ENCODE data around the gene LMO7. TPM values are rescaled to one million over a fixed set of nuclear protein-coding genes. Genes with fewer than 3 reads are reported as not detected.

The LMO7 gene
- total RNA-seq, 1 experiment from 2014 or later = 18.5 TPM

GRCh38 chr13:75685239-75685697 is 49.1 kb downstream of the LMO7 start:
- no peaks in the 10 kb centered on the region for H3K27me3 Mint-ChIP-seq (ENCODE audit: low read depth)
- peaks cover 6% of the 10 kb centered on the region; the same call in 1 of the 2 replicates for H3K9me3 Mint-ChIP-seq
- H3K4me1 Mint-ChIP-seq = peaks cover 24% of the 10 kb centered on the region
- ATAC-seq = peak; percentile 78
- H3K36me3 Mint-ChIP-seq = no peaks in the 10 kb centered on the region
- ChIA-PET POLR2A (no interaction called here), CTCF (interaction anchor here (0.6 to 2.4 kb wide), 8 partner anchors 10 to 331 kb away, joined by 3 to 16 read pairs (median 4); no protein-coding TSS in a partner anchor)
- H3K4me3 Mint-ChIP-seq = no peak overlapping the region
- DNase-seq (ENCODE audit: low spot score) = no peak
- TF ChIP-seq CDX4 (CRISPR knock-in tag; IDR thresholded peaks at IDR 0.05; ENCODE audit: borderline replicate concordance) (no peak), ZNF219 (CRISPR knock-in tag; IDR thresholded peaks at IDR 0.05; ENCODE audit: borderline replicate concordance) (no peak), ZSCAN18 (CRISPR knock-in tag; IDR thresholded peaks at IDR 0.05) (no peak), NR2C2 (CRISPR knock-in tag; IDR thresholded peaks at IDR 0.05) (no peak), TEAD1 (CRISPR knock-in tag; IDR thresholded peaks at IDR 0.05) (no peak), AFF4 (CRISPR knock-in tag; IDR thresholded peaks at IDR 0.05; ENCODE audit: borderline replicate concordance) (no peak), CTCF (IDR thresholded peaks at IDR 0.05) (no peak), IRF2 (CRISPR knock-in tag; IDR thresholded peaks at IDR 0.05; ENCODE audit: borderline replicate concordance, low read depth) (no peak), NFE2L1 (CRISPR knock-in tag; IDR thresholded peaks at IDR 0.05) (no peak), PREB (CRISPR knock-in tag; IDR thresholded peaks at IDR 0.05; ENCODE audit: borderline replicate concordance) (no peak), ZBTB43 (CRISPR knock-in tag; IDR thresholded peaks at IDR 0.05) (no peak), USF1 (CRISPR knock-in tag; IDR thresholded peaks at IDR 0.05) (no peak), HMGA2 (CRISPR knock-in tag; IDR thresholded peaks at IDR 0.05) (no peak)
- H3K27ac Mint-ChIP-seq = peak overlapping the region; percentile 86

Data from WTC11 (cell line).